Activated B cell treated with CpG ODN at 0.5 μM for 24 hours (primary cell): ENCODE measurements around the gene KRTAP5-3. TPM values are rescaled to one million over a fixed set of nuclear protein-coding genes. Genes with fewer than 3 reads are reported as not detected.
A peak's percentile ranks its signal among the peaks of the same experiment; 100 is the strongest.

Source experiments
- ATAC-seq: fragments of 200-7000 bp; cut with Tn5 transposase; one replicate; pipeline ENCODE4 v1.10.0; 2021; ENCODE audit warnings: low read depth, mild to moderate bottlenecking, moderate library complexity
- CTCF ChIA-PET: fragments of 350-600 bp; sonication (Branson Sonifier 250); formaldehyde crosslinking; loops from one replicate; lab custom pipeline; 2021; ENCODE audit warnings: antibody characterized with exemption; lab: Charles Lee
- POLR2A ChIA-PET: fragments of 350-600 bp; sonication (Branson Sonifier 250); formaldehyde crosslinking; loops from one replicate; lab custom pipeline; 2021; ENCODE audit warnings: antibody characterized with exemption; lab: Charles Lee
- DNase-seq: peaks from one replicate; pipeline ENCODE4 v3.0.0; 2022
- H3K27ac Mint-ChIP-seq: one replicate; pipeline ENCODE4 v1.8.0; 2020; ENCODE audit warnings: mixed read lengths
- H3K27me3 Mint-ChIP-seq: one replicate; pipeline ENCODE4 v1.8.0; 2021; ENCODE audit warnings: mixed read lengths
- H3K36me3 Mint-ChIP-seq: one replicate; pipeline ENCODE4 v1.8.0; 2021; ENCODE audit warnings: low read depth, mixed read lengths
- H3K4me1 Mint-ChIP-seq: one replicate; pipeline ENCODE4 v1.8.0; 2021; ENCODE audit warnings: mixed read lengths
- H3K4me3 Mint-ChIP-seq: one replicate; pipeline ENCODE4 v1.8.0; 2020; ENCODE audit warnings: mild to moderate bottlenecking, mixed read lengths
- H3K9me3 Mint-ChIP-seq: one replicate; pipeline ENCODE4 v1.8.0; 2020; ENCODE audit warnings: mixed read lengths
- intact Hi-C: fragments of 100-400 bp; cut with micrococcal nuclease; formaldehyde crosslinking; loops from one replicate; pipeline ENCODE4 v1.15.1; 2024
- total RNA-seq: library from RNA; stranded (reverse); gene quantifications from 2 replicates; pipeline ENCODE4 v1.2.3, GENCODE V29; 2022
- TF ChIP-seq, protein P1 (sequence below): fragments of 200-600 bp; IDR thresholded peaks from one replicate; pipeline ENCODE4 v1.8.0; 2022; ENCODE audit warnings: antibody characterized with exemption, mild to moderate bottlenecking

Gene KRTAP5-3, protein sequence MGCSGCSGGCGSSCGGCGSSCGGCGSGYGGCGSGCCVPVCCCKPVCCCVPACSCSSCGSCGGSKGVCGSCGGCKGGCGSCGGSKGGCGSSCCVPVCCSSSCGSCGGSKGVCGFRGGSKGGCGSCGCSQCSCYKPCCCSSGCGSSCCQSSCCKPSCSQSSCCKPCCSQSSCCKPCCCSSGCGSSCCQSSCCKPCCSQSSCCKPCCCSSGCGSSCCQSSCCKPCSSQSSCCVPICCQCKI
- total RNA-seq, result not detected in 2 replicates

DNA sequence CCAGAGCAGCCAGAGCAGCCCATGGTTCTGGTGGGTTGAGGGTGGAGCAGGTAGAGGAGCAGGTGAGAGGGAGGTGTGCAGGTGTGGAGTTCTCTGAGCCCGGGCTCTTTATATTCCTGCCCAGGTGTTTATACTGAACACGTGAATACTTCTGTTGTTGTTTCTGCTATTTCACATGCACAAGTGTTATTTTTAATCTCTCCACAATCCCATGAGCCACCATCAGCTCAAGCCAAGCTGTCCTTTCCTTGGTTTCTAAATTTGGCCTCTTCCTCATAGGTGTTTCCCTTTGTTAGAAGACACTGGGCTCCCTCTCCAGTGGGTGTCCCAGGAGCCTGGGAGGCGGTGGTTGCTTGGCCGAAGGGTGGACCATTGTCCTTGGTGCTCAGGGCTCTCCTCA lies at the start of gene KRTAP5-3:
KRTAP5-3 (minus strand) TSS at position 101 of the 400 bp plus-strand sequence; CDS start at position 23, 78 bp downstream.
- POLR2A ChIA-PET, result no interaction called here
- peaks cover 12% of the 10 kb centered on the region for H3K4me1 Mint-ChIP-seq
- H3K36me3 Mint-ChIP-seq, result no peaks in the 10 kb centered on the region
- DNase-seq (no peak), ATAC-seq (no peak)
- no peaks in the 10 kb centered on the region for H3K9me3 Mint-ChIP-seq
- H3K27ac Mint-ChIP-seq, result no peak within 1 kb of the TSS
- intact Hi-C loops, result no loop called here
- TF ChIP-seq, protein P1, sequence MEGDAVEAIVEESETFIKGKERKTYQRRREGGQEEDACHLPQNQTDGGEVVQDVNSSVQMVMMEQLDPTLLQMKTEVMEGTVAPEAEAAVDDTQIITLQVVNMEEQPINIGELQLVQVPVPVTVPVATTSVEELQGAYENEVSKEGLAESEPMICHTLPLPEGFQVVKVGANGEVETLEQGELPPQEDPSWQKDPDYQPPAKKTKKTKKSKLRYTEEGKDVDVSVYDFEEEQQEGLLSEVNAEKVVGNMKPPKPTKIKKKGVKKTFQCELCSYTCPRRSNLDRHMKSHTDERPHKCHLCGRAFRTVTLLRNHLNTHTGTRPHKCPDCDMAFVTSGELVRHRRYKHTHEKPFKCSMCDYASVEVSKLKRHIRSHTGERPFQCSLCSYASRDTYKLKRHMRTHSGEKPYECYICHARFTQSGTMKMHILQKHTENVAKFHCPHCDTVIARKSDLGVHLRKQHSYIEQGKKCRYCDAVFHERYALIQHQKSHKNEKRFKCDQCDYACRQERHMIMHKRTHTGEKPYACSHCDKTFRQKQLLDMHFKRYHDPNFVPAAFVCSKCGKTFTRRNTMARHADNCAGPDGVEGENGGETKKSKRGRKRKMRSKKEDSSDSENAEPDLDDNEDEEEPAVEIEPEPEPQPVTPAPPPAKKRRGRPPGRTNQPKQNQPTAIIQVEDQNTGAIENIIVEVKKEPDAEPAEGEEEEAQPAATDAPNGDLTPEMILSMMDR, result no peak
- peaks cover 14% of the 10 kb centered on the region for H3K27me3 Mint-ChIP-seq
- H3K4me3 Mint-ChIP-seq, result no peak within 1 kb of the TSS
- CTCF ChIA-PET, result no interaction called here

DNA sequence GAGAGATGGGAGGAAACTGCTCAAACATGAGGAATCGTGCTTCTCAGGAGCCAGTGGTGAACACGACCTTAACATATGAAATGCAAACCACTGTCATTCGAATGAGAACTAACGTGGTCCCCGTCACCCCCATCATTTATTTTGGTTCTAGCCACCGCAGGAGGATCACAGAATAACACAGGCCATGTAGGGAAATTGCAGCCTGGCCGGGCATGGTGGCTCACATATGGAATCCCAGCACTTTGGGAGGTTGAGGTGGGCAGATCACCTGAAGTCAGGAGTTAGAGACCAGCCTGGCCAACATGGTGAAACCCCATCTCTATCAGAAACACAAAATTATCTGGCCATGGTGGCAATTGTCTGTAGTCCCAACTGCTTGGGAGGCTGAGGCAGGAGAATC lies 48.4 kb upstream of the KRTAP5-3 start:
- DNase-seq (no peak), ATAC-seq (no peak)
- TF ChIP-seq, protein P1, result no peak
- Mint-ChIP-seq H3K27me3 (peaks cover 44% of the 10 kb centered on the region), H3K36me3 (no peaks in the 10 kb centered on the region), H3K4me3 (no peak overlapping the region), H3K4me1 (peaks cover 3% of the 10 kb centered on the region), H3K27ac (no peak overlapping the region), H3K9me3 (no peaks in the 10 kb centered on the region)
- POLR2A ChIA-PET, result no interaction called here
- intact Hi-C loops, result no loop called here
- CTCF ChIA-PET, result no interaction called here

DNA sequence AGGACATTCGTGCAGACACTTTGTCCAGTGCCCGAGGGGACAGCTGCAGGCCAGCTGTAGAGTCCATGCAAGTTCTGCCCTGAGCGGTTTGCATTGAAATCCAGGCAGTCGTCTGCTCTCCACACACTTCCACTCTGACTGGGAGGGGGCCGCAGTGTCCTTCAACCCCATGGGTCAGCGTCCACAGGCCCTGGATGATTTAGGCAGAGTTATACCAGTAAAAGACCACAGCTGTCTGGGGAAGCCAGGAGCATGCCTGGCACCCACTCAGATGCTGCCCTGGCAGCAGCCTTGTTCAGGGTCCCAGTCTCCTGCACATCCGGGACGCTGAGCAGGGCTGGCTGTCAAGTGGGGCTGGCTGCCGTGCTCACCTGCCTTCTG lies 47.8 kb upstream of the KRTAP5-3 start:
- intact Hi-C loops, result no loop called here
- Mint-ChIP-seq H3K9me3 (no peaks in the 10 kb centered on the region), H3K27me3 (peaks cover 44% of the 10 kb centered on the region), H3K4me3 (no peak overlapping the region), H3K4me1 (peaks cover 3% of the 10 kb centered on the region), H3K36me3 (no peaks in the 10 kb centered on the region), H3K27ac (no peak overlapping the region)
- CTCF ChIA-PET, result interaction anchor here (0.6 kb wide), 1 partner anchor 35 kb away, joined by 3 read pairs; no protein-coding TSS in a partner anchor
- TF ChIP-seq, protein P1, result no peak
- ATAC-seq (no peak), DNase-seq (peak; percentile 7)
- POLR2A ChIA-PET, result no interaction called here

DNA sequence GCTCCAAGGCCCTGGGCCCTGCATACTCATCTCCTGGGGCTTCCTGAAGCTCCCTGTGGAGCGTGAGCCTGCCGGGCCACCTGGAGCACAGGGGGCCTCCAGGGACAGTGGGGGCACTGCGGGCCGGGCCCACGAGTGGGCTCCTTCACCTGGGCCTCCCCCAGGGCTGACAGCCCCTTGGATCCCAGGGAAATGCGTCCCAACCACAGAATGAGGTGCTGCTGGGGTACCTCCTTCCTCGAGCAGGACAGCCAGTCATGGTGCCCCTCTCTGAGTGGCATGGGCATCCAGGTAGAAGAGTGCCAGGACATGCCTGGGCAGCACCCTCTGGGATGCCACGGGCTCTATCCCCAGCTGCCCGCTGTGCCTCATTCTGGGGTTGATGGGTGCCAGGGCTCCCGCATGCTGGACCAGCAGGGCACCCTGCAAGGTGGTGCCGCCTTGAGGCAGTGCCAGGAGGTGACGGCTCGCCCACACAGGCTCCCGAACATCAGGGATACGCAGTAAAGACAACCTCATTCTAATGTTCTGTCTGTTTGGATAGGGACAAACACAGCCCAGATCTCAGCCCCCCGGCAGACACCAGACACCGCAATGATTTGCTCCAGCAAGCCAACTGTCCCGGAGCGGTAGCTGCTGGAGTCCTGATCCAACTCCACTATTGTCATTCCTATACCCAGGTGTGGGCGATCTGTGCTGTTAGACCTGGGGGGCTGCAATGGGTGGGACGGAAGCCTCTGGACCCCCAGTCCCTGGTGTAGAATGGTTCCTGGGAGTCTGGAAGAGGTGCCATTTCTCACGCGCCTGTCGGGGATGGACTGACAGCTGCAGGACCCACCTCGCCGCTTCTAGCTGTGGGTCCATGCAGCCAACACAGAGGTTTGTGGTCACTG lies 47.2 kb upstream of the KRTAP5-3 start:
- intact Hi-C loops, result no loop called here
- ChIA-PET CTCF (interaction anchor here (0.6 to 4.0 kb wide), 2 partner anchors 35 to 177 kb away, joined by 3 to 61 read pairs; partner anchors contain the start of gene SYT8), POLR2A (no interaction called here)
- Mint-ChIP-seq H3K4me3 (no peak overlapping the region), H3K27ac (no peak overlapping the region), H3K27me3 (peaks cover 42% of the 10 kb centered on the region), H3K4me1 (peaks cover 3% of the 10 kb centered on the region), H3K9me3 (no peaks in the 10 kb centered on the region), H3K36me3 (no peaks in the 10 kb centered on the region)
- DNase-seq, result no peak
- ATAC-seq, result no peak
- TF ChIP-seq, protein P1, result no peak
